A673 (cell line): Measurements from ENCODE around the gene CEBPE. TPM values are rescaled to one million over a fixed set of nuclear protein-coding genes. Genes with fewer than 3 reads are reported as not detected.
"Not testable (repeated sequence)": the region's sequence is repeated elsewhere in the genome, so short reads cannot be mapped to it uniquely, and the experiment has no call there.

Experiments used
- BruUV-seq: library from RNA; stranded (reverse); fragments of 400-500 nt; replicated peaks from 2 replicates; lab custom pipeline; 2021; lab: Mats Ljungman, UMichigan
- CTCF ChIA-PET: fragments of 300-600 bp; sonication (Branson Sonifier 250); formaldehyde crosslinking; loops from one replicate; lab custom pipeline; 2022; ENCODE audit warnings: antibody characterized with exemption; lab: Charles Lee
- POLR2A ChIA-PET: fragments of 300-600 bp; sonication (Branson Sonifier 250); formaldehyde crosslinking; loops from one replicate; lab custom pipeline; 2022; ENCODE audit warnings: antibody characterized with exemption; ENCODE audit not compliant: low non-redundant PET; lab: Charles Lee
- DNase-seq: peaks from one replicate; pipeline ENCODE4 v3.0.0-alpha.2; 2015; ENCODE audit warnings: low spot score
- H3K27ac ChIP-seq: fragments of 200-600 bp; sonication (generic); 2 replicates; pipeline ENCODE4 v1.5.1; 2016; ENCODE audit warnings: mixed run types, low read depth, mild to moderate bottlenecking, mixed read lengths, antibody characterized with exemption, low read length; ENCODE audit not compliant: poor library complexity, severe bottlenecking
- H3K27me3 ChIP-seq: fragments of 200-600 bp; sonication (generic); replicated peaks from 2 replicates; pipeline ENCODE4 v1.6.1; 2017; ENCODE audit warnings: mixed run types, low read depth, mild to moderate bottlenecking, mixed read lengths, antibody characterized with exemption, low read length; ENCODE audit not compliant: insufficient read depth, poor library complexity
- H3K36me3 ChIP-seq: fragments of 200-600 bp; sonication (generic); 2 replicates; pipeline ENCODE4 v1.6.1; 2016; ENCODE audit warnings: mixed run types, mild to moderate bottlenecking, mixed read lengths, antibody characterized with exemption, low read length; ENCODE audit not compliant: insufficient read depth, poor library complexity, severe bottlenecking
- H3K4me1 ChIP-seq: fragments of 200-600 bp; sonication (generic); 2 replicates; pipeline ENCODE4 v1.6.1; 2017; ENCODE audit warnings: mixed run types, mild to moderate bottlenecking, mixed read lengths, antibody characterized with exemption, low read length; ENCODE audit not compliant: insufficient read depth, poor library complexity, severe bottlenecking
- H3K4me3 ChIP-seq: fragments of 200-600 bp; sonication (generic); 2 replicates; pipeline ENCODE4 v1.5.1; 2016; ENCODE audit warnings: low read depth, mixed run types, mild to moderate bottlenecking, mixed read lengths, low read length; ENCODE audit not compliant: poor library complexity, severe bottlenecking
- H3K9me3 ChIP-seq: fragments of 200-600 bp; sonication (generic); 2 replicates; pipeline ENCODE4 v1.6.1; 2016; ENCODE audit warnings: mixed run types, low read depth, mild to moderate bottlenecking, mixed read lengths, antibody characterized with exemption, low read length; ENCODE audit not compliant: poor library complexity, severe bottlenecking
- CTCF ChIP-seq: fragments of 300-800, 200-600 bp; sonication (generic); conservative IDR thresholded peaks from 2 replicates; pipeline ENCODE4 v1.5.1; 2017; ENCODE audit warnings: low read depth, mild to moderate bottlenecking, antibody characterized with exemption, low read length, moderate library complexity, mixed read lengths
- EZH2 ChIP-seq: fragments of 200-600 bp; sonication (generic); IDR thresholded peaks from 2 replicates; pipeline ENCODE4 v1.6.1; 2017; ENCODE audit warnings: borderline replicate concordance, low read depth, mild to moderate bottlenecking, mixed read lengths, antibody characterized with exemption, low read length; ENCODE audit not compliant: poor library complexity, severe bottlenecking
- intact Hi-C: fragments of 100-400 bp; cut with micrococcal nuclease; formaldehyde crosslinking; loops from one replicate; pipeline ENCODE4 v1.10.0; 2022; ENCODE audit not compliant: unreplicated experiment
- total RNA-seq: library from RNA; stranded (reverse); gene quantifications from 2 replicates; pipeline ENCODE4 v1.2.3, GENCODE V29; 2021

CEBPE gene
- total RNA-seq, 1 experiment from 2014 or later, result not detected

GRCh38 chr14:23109769-23110168 lies 9.3 kb downstream of the CEBPE start:
- no peak overlapping the region for H3K4me3 ChIP-seq
- POLR2A ChIA-PET, result no interaction called here
- no peak overlapping the region for H3K27ac ChIP-seq
- DNase-seq, result no peak
- H3K9me3 ChIP-seq, result no peaks in the 10 kb centered on the region
- intact Hi-C loops, result loop anchor here (2.0 kb wide), 1 partner anchor 123 kb away; no protein-coding TSS in a partner anchor
- no TSS peak for BruUV-seq
- no peaks in the 10 kb centered on the region for H3K36me3 ChIP-seq
- TF ChIP-seq CTCF (no peak), EZH2 (no peak)
- CTCF ChIA-PET, result interaction anchor here (0.7 to 1.7 kb wide), 4 partner anchors 15 to 123 kb away, joined by 3 to 19 read pairs (median 6); partner anchors contain the start of gene ACIN1
- peaks cover 13% of the 10 kb centered on the region for H3K27me3 ChIP-seq
- H3K4me1 ChIP-seq, result no peaks in the 10 kb centered on the region

DNA sequence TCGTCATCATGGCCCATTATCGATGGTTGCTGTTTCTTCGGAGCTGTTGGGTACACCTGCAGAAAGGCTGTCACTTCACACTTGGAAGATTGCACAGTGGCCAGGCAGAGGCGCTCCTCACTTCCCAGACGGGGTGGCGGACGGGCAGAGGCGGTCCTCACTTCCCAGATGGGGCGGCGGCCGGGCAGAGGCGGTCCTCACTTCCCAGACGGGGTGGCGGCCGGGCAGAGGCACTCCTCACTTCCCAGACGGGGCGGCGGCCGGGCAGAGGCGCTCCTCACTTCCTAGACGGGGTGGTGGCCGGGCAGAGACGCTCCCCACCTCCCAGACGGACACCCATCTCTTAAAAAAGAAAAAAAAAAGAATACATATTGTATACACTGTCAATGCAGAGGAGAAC lies 10.9 kb downstream of the CEBPE start:
- H3K4me3 ChIP-seq, H3K36me3 ChIP-seq, BruUV-seq, H3K9me3 ChIP-seq, DNase-seq, H3K27ac ChIP-seq, POLR2A ChIA-PET, H3K4me1 ChIP-seq: not testable (repeated sequence)
- CTCF ChIA-PET, result interaction anchor here (1.0 to 1.4 kb wide), 2 partner anchors 13 to 113 kb away, joined by 4 to 7 read pairs; partner anchors contain the start of genes ACIN1 and C14orf119
- intact Hi-C loops, result loop anchor here (2.0 kb wide), 1 partner anchor 121 kb away; no protein-coding TSS in a partner anchor
- H3K27me3 ChIP-seq, result peaks cover 13% of the 10 kb centered on the region

DNA sequence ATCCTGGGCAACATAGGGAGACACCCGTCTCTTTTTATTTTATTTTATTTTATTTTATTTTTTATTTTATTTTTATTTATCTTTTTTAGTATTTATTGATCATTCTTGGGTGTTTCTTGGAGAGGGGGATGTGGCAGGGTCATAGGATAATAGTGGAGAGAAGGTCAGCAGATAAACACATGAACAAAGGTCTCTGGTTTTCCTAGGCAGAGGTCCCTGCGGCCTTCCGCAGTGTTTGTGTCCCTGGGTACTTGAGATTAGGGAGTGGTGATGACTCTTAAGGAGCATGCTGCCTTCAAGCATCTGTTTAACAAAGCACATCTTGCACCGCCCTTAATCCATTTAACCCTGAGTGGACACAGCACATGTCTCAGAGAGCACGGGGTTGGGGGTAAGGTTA lies 11.4 kb downstream of the CEBPE start:
- BruUV-seq, CTCF ChIA-PET, H3K4me1 ChIP-seq, H3K9me3 ChIP-seq, H3K36me3 ChIP-seq, DNase-seq, H3K4me3 ChIP-seq, H3K27ac ChIP-seq, POLR2A ChIA-PET: not testable (repeated sequence)
- intact Hi-C loops, result loop anchor here (2.0 kb wide), 1 partner anchor 121 kb away; no protein-coding TSS in a partner anchor
- H3K27me3 ChIP-seq, result peaks cover 13% of the 10 kb centered on the region

DNA sequence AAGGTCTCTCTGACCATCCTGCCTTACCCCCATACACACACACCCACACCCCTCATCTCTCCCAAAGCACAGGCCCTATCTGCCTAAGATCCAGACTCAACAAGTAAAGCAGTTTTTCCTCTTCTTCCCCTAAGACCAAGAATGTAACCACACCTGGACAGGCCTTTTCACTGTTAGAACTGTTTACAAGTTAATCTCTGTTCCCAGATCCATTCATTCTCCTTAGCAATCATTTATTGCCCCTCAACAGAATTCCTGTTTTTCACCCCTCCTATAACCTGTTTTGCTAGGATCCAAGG lies 12.4 kb downstream of the CEBPE start:
- TF ChIP-seq CTCF (no peak), EZH2 (no peak)
- Histone ChIP-seq H3K27ac (no peak overlapping the region), H3K4me3 (no peak overlapping the region), H3K36me3 (no peaks in the 10 kb centered on the region), H3K9me3 (no peaks in the 10 kb centered on the region), H3K4me1 (no peaks in the 10 kb centered on the region), H3K27me3 (peaks cover 7% of the 10 kb centered on the region)
- POLR2A ChIA-PET, result no interaction called here
- DNase-seq, result no peak
- CTCF ChIA-PET, result no interaction called here
- BruUV-seq, result no TSS peak
- intact Hi-C loops, result no loop called here
